ENCODE measurements around the gene TP53BP2. TPM values are rescaled to one million over a fixed set of nuclear protein-coding genes. Genes with fewer than 3 reads are reported as not detected.
"Not testable (repeated sequence)": the region's sequence is repeated elsewhere in the genome, so short reads cannot be mapped to it uniquely, and the experiment has no call there.

The TP53BP2 gene
- total and polyA plus RNA-seq, 5 donors, result 9.8 to 29.7 (median 29.5) TPM

DNA sequence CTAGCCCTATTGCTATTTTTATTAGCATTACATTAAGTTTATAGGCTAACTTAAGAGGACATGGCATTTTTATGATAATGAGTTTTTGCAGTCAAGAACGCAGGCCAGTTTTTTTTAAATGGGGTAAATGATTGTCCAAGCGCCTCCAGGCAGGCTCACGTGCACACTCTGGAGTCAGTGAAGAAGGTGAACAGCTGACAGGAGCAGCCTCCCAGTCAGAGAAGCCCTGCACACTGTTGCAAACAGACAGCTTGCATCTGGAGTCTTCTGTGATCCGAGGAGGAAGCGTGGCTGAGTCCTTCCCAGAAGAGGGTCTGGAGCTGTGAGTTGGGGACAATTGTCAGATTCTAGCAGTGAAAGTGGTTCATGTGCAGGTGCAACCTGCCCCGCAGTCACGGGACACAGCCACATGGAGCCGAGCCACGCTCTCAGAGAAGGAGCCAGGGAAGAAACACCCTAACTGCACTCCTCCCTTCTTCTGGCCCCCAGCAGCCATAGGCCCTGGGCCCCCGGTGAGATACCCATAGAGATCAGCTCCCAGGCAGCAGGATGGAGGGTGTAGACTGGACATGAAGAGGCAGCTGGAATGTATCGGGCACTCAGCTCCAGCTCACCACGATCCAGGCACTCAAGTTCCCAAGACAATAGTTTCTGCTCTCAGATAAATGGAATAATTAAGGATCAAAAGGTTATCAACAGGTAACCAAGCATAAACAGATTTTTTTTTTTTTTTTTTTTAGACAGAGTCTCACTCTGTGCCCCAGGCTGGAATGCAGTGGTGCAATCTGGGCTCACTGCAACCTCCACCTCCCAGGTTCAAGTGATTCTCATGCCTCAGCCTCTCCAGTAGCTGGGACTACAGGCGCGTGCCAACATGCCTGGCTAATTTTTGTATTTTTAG is 107.0 kb downstream of the TP53BP2 start:
- no peak for ATAC-seq
- Histone ChIP-seq H3K4me3 (ENCODE audit: low read length) (no peak overlapping the region), H3K27me3 (ENCODE audit: control insufficient read depth, insufficient read depth) (no peaks in the 10 kb centered on the region), H3K27ac (ENCODE audit: low read length) (peak overlapping the region; percentile 1), H3K9me3 (ENCODE audit: control insufficient read depth, low read length) (no peaks in the 10 kb centered on the region), H3K4me1 (ENCODE audit: control insufficient read depth, insufficient read depth, low read length) (peaks cover 23% of the 10 kb centered on the region)
- 68% methylated on average over 14 of the region's 14 CpGs for WGBS
- intact Hi-C loops (cut with DNase I), result no loop called here
- no peak for DNase-seq

- H3K4me1 ChIP-seq (ENCODE audit: control insufficient read depth, insufficient read depth, low read length), result peaks cover 29% of the 10 kb centered on the region
- intact Hi-C loops (cut with DNase I), result no loop called here
- no peak for DNase-seq
- H3K4me3 ChIP-seq (ENCODE audit: low read length), result no peak overlapping the region
- no peak overlapping the region for H3K27ac ChIP-seq (ENCODE audit: low read length)
- WGBS, result 81% methylated on average over 7 of the region's 7 CpGs
- no peaks in the 10 kb centered on the region for H3K27me3 ChIP-seq (ENCODE audit: control insufficient read depth, insufficient read depth)
- no peak for ATAC-seq
- no peaks in the 10 kb centered on the region for H3K9me3 ChIP-seq (ENCODE audit: control insufficient read depth, low read length)
Observed at GRCh38 chr1:223737342-223737741, 108.4 kb downstream of the TP53BP2 start.

DNA sequence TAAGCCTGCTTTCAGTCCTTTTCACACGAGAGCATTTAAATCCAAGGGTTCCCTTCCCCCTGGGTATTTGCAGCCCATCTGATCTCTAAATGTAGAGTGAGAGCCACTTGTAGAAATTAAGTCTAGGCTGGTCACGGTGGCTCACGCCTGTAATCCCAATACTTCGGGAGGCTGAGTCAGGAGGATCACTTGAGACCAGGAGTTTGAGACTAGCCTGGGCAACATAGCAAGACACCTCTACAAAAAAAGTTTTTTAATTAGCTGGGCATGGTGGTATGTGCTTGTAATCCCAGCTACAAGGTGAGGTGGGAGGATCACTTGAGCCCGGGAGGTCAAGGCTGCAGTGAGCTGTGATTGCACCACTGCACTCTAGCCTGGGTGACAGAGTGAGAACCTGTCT is 109.1 kb downstream of the TP53BP2 start:
- H3K4me3 ChIP-seq (ENCODE audit: low read length); intact Hi-C loops (cut with DNase I); H3K27me3 ChIP-seq (ENCODE audit: control insufficient read depth, insufficient read depth); H3K9me3 ChIP-seq (ENCODE audit: control insufficient read depth, low read length); ATAC-seq; DNase-seq; H3K27ac ChIP-seq (ENCODE audit: low read length): not testable (repeated sequence)
- peaks cover 29% of the 10 kb centered on the region for H3K4me1 ChIP-seq (ENCODE audit: control insufficient read depth, insufficient read depth, low read length)
- WGBS, result 97% methylated on average over 5 of the region's 5 CpGs

GRCh38 chr1:223733898-223734852 is 111.6 kb downstream of the TP53BP2 start:
- 73% methylated on average over 20 of the region's 20 CpGs for WGBS
- Histone ChIP-seq H3K27ac (ENCODE audit: low read length) (peak overlapping the region; percentile 60), H3K4me3 (ENCODE audit: low read length) (no peak overlapping the region), H3K4me1 (ENCODE audit: control insufficient read depth, insufficient read depth, low read length) (peaks cover 30% of the 10 kb centered on the region), H3K9me3 (ENCODE audit: control insufficient read depth, low read length) (no peaks in the 10 kb centered on the region), H3K27me3 (ENCODE audit: control insufficient read depth, insufficient read depth) (no peaks in the 10 kb centered on the region)
- ATAC-seq (no peak), DNase-seq (no peak)
- intact Hi-C loops (cut with DNase I), result no loop called here

- ATAC-seq (peak in 1 of 2 donors; percentile 73), DNase-seq (peak in 1 of 3 donors; percentile 58)
- H3K27me3 ChIP-seq (ENCODE audit: control insufficient read depth, insufficient read depth), result no peaks in the 10 kb centered on the region
- no peaks in the 10 kb centered on the region for H3K9me3 ChIP-seq (ENCODE audit: control insufficient read depth, low read length)
- H3K27ac ChIP-seq (ENCODE audit: low read length), result peak overlapping the region; percentile 61
- H3K4me3 ChIP-seq (ENCODE audit: low read length), result no peak overlapping the region
- WGBS, result 59% methylated on average over 6 of the region's 6 CpGs
- H3K4me1 ChIP-seq (ENCODE audit: control insufficient read depth, insufficient read depth, low read length), result peaks cover 26% of the 10 kb centered on the region
- intact Hi-C loops (cut with DNase I), result no loop called here
Observed at GRCh38 chr1:223732993-223733798, 112.6 kb downstream of the TP53BP2 start.

GRCh38 chr1:223731133-223731770 is 114.5 kb downstream of the TP53BP2 start:
- Histone ChIP-seq H3K4me1 (ENCODE audit: control insufficient read depth, insufficient read depth, low read length) (peaks cover 35% of the 10 kb centered on the region), H3K27me3 (ENCODE audit: control insufficient read depth, insufficient read depth) (no peaks in the 10 kb centered on the region), H3K4me3 (ENCODE audit: low read length) (no peak overlapping the region), H3K27ac (ENCODE audit: low read length) (peak overlapping the region; percentile 14), H3K9me3 (ENCODE audit: control insufficient read depth, low read length) (no peaks in the 10 kb centered on the region)
- 28% methylated on average over 13 of the region's 13 CpGs for WGBS
- ATAC-seq (peak; percentile 50 to 65), DNase-seq (peak; percentile 84 to 93 (median 88))
- intact Hi-C loops (cut with DNase I), result no loop called here

DNA sequence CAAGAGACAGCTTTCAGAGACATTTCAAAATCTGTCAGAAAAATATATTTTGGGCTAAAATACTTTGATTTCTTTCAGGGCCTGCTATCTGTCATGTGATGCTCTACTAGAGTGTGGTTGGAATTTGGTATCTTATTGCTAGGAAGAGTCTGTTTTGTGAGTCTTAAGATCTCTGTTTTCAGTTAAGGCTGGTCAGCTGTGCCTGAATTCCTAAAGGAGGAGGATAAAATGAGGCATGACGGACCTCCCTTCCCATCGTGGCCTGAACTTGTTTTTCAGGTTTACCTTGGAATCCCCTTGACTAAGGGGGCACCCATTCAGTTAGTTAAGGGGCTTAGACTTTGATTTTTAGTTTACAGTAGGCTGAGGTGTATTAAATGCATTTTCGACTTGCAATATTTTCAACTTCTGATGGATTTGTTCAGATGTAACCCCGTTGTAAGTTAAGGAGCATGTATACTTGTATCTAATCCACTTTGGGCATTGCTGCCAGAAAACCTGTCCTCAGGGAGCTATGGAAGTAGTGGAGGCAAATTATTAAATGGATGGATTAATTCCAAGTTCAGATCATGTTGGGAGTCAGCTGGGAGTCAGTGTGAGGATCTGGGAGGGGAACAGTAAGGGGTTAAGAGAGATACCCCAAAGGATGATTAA is 115.1 kb downstream of the TP53BP2 start:
- Histone ChIP-seq H3K9me3 (ENCODE audit: control insufficient read depth, low read length) (no peaks in the 10 kb centered on the region), H3K4me1 (ENCODE audit: control insufficient read depth, insufficient read depth, low read length) (peaks cover 39% of the 10 kb centered on the region), H3K4me3 (ENCODE audit: low read length) (no peak overlapping the region), H3K27ac (ENCODE audit: low read length) (no peak overlapping the region), H3K27me3 (ENCODE audit: control insufficient read depth, insufficient read depth) (no peaks in the 10 kb centered on the region)
- ATAC-seq (no peak), DNase-seq (no peak)
- 40% methylated on average over 4 of the region's 4 CpGs for WGBS
- intact Hi-C loops (cut with DNase I), result no loop called here

DNA sequence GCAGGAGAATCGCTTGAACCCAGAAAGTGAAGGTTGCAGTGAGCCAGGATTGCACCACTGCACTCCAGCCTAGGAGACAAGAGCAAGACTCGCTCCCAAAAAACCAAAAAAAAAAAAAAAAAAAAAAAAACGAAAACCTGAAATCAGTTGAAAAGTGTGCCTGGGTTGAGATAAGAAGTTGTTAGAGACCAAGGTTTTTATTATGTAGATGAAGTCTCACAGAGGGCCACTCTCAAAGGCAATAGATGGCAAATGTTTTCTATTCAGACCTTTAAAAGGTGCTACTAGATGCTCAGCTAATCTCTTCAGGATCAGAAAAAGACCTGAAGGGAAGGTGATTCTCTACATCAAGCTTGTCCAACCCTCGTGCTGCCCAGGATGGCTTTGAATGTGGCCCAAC is 115.8 kb downstream of the TP53BP2 start:
- ATAC-seq (no peak), DNase-seq (no peak)
- Histone ChIP-seq H3K4me1 (ENCODE audit: control insufficient read depth, insufficient read depth, low read length) (peaks cover 37% of the 10 kb centered on the region), H3K4me3 (ENCODE audit: low read length) (no peak overlapping the region), H3K27me3 (ENCODE audit: control insufficient read depth, insufficient read depth) (no peaks in the 10 kb centered on the region), H3K9me3 (ENCODE audit: control insufficient read depth, low read length) (no peaks in the 10 kb centered on the region), H3K27ac (ENCODE audit: low read length) (no peak overlapping the region)
- WGBS, result 90% methylated on average over 4 of the region's 4 CpGs
- intact Hi-C loops (cut with DNase I), result no loop called here

Measured in right cardiac atrium (tissue), 5 donors.